ENCODE data around the gene PDZD2.

DNA sequence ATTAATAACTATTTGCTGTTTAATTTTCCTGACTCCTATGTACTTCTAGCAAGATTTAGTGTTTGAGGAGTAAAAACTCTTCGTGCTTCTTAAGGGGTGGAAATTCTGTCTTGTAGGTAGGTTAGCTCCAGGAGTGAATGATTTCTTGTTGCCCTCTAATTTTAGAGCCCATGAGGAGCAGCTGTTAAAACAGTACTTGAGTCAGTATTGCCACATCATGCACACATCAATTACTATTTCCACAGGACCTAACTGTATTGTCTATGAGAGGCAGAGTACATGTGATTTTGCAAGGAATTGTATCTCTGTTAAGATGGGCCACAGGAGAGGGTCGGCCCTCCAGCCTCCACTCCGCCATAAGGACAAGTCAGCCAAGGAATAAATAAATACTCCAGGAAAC lies 91.2 kb downstream of the PDZD2 start:
- TF ChIP-seq, protein P1, sequence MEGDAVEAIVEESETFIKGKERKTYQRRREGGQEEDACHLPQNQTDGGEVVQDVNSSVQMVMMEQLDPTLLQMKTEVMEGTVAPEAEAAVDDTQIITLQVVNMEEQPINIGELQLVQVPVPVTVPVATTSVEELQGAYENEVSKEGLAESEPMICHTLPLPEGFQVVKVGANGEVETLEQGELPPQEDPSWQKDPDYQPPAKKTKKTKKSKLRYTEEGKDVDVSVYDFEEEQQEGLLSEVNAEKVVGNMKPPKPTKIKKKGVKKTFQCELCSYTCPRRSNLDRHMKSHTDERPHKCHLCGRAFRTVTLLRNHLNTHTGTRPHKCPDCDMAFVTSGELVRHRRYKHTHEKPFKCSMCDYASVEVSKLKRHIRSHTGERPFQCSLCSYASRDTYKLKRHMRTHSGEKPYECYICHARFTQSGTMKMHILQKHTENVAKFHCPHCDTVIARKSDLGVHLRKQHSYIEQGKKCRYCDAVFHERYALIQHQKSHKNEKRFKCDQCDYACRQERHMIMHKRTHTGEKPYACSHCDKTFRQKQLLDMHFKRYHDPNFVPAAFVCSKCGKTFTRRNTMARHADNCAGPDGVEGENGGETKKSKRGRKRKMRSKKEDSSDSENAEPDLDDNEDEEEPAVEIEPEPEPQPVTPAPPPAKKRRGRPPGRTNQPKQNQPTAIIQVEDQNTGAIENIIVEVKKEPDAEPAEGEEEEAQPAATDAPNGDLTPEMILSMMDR (IDR thresholded peaks at IDR 0.05): no peak
- no peak for TF ChIP-seq POLR2A (IDR thresholded peaks at IDR 0.05)

Data from heart left ventricle (tissue), 13 donors.